Lung (tissue), 12 donors: ENCODE data around the gene CMTM5. TPM values are rescaled to one million over a fixed set of nuclear protein-coding genes. Genes with fewer than 3 reads are reported as not detected.

Experiments
- ATAC-seq: fragments of 200-7000 bp; cut with Tn5 transposase; one replicate; pipeline ENCODE4 v1.9.1; 2020; ENCODE audit warnings: moderate number of reproducible peaks; ENCODE audit not compliant: insufficient read depth, low FRiP score
- DNase-seq, 3 donors: peaks; one replicate each; pipeline ENCODE4 v3.0.0-alpha.2; 2013 to 2017
- H3K27ac ChIP-seq, 2 donors: one replicate each; pipeline ENCODE4 v1.5.1; 2013; ENCODE audit warnings: mild to moderate bottlenecking in 2 of 2, moderate library complexity in 2 of 2, control low read depth in 1 of 2, inconsistent platforms in 1 of 2, low read depth in 1 of 2, low read length in 1 of 2
- H3K27me3 ChIP-seq, 3 donors: one replicate each; pipeline ENCODE4 v1.5.1; 2013; ENCODE audit warnings: low read length in 2 of 3; ENCODE audit not compliant: control insufficient read depth in 3 of 3, insufficient read depth in 3 of 3
- H3K36me3 ChIP-seq, 4 donors: one replicate each; pipeline ENCODE4 v1.5.1; 2013; ENCODE audit warnings: low read length in 4 of 4, mild to moderate bottlenecking in 1 of 4, moderate library complexity in 1 of 4; ENCODE audit not compliant: control insufficient read depth in 4 of 4, insufficient read depth in 4 of 4
- H3K4me1 ChIP-seq, 5 donors: one replicate each; pipeline ENCODE4 v1.5.1; 2013; ENCODE audit warnings: low read length in 5 of 5, mild to moderate bottlenecking in 2 of 5, moderate library complexity in 1 of 5; ENCODE audit not compliant: control insufficient read depth in 5 of 5, insufficient read depth in 5 of 5
- H3K4me3 ChIP-seq: one replicate; pipeline ENCODE4 v1.5.1; 2013; ENCODE audit warnings: mild to moderate bottlenecking, control low read depth, moderate library complexity
- H3K9ac ChIP-seq, 2 donors: one replicate each; pipeline ENCODE4 v1.5.1; 2013; ENCODE audit warnings: low read length in 2 of 2, control low read depth in 1 of 2; ENCODE audit not compliant: insufficient read depth in 1 of 2
- H3K9me3 ChIP-seq, 4 donors: one replicate each; pipeline ENCODE4 v1.5.1; 2013; ENCODE audit warnings: low read length in 3 of 4, mild to moderate bottlenecking in 1 of 4, moderate library complexity in 1 of 4; ENCODE audit not compliant: control insufficient read depth in 4 of 4, insufficient read depth in 3 of 4
- WGBS, 2 donors: extraction: QIAGEN DNeasy Blood & Tissue Kit; methylation state at CpG; one replicate each; pipeline ENCODE4 v1.1.7; 2013; 5-methylcytosine and 5-hydroxymethylcytosine counted together
- polyA plus RNA-seq, 2 donors: library from polyadenylated mRNA; stranded (reverse); fragments of 200-250 nt; gene quantifications; one replicate each; pipeline ENCODE4 v1.2.1, GENCODE V29; 2013
- total RNA-seq, 2 donors: library from RNA; depleted of rRNA in 1 of 2; stranded (reverse); fragments of >200 nt in 1 of 2; gene quantifications; one replicate each; pipeline ENCODE4 v1.2.1, GENCODE V29; 2014 to 2021
- TF ChIP-seq, protein P1 (sequence below): IDR thresholded peaks from 2 replicates; pipeline ENCODE4 v1.5.1; 2012; ENCODE audit warnings: mild to moderate bottlenecking; ENCODE audit errors: control extremely low read depth, extremely low read depth
- donor health status: control.
- donor health status: control.
- donor health status: Bipolar disorder and iron deficiency.
- donor health status: healthy.
- donor health status: DM: yes; HTN: yes; CAD: no.

CMTM5 gene
- total and polyA plus RNA-seq, 4 donors: 0.55 to 3.3 (median 1.4) TPM

DNA sequence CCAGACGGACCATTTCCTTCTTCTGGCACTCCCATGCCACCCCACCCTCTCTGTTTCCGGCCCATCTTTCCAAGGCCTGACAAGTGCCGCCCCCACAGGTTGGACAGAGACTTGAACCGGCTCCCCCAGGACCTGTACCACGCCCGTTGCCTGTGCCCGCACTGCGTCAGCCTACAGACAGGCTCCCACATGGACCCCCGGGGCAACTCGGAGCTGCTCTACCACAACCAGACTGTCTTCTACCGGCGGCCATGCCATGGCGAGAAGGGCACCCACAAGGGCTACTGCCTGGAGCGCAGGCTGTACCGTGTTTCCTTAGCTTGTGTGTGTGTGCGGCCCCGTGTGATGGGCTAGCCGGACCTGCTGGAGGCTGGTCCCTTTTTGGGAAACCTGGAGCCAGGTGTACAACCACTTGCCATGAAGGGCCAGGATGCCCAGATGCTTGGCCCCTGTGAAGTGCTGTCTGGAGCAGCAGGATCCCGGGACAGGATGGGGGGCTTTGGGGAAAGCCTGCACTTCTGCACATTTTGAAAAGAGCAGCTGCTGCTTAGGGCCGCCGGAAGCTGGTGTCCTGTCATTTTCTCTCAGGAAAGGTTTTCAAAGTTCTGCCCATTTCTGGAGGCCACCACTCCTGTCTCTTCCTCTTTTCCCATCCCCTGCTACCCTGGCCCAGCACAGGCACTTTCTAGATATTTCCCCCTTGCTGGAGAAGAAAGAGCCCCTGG is 1.2 kb upstream of the CMTM5 start:
- Histone ChIP-seq H3K27me3 (no peaks in the 10 kb centered on the region), H3K4me3 (no peak overlapping the region), H3K36me3 (no peaks in the 10 kb centered on the region), H3K9ac (no peak overlapping the region), H3K27ac (no peak overlapping the region), H3K9me3 (no peaks in the 10 kb centered on the region), H3K4me1 (peaks cover 0 to 12% (median 0%) of the 10 kb centered on the region in 5 donors)
- TF ChIP-seq, protein P1, sequence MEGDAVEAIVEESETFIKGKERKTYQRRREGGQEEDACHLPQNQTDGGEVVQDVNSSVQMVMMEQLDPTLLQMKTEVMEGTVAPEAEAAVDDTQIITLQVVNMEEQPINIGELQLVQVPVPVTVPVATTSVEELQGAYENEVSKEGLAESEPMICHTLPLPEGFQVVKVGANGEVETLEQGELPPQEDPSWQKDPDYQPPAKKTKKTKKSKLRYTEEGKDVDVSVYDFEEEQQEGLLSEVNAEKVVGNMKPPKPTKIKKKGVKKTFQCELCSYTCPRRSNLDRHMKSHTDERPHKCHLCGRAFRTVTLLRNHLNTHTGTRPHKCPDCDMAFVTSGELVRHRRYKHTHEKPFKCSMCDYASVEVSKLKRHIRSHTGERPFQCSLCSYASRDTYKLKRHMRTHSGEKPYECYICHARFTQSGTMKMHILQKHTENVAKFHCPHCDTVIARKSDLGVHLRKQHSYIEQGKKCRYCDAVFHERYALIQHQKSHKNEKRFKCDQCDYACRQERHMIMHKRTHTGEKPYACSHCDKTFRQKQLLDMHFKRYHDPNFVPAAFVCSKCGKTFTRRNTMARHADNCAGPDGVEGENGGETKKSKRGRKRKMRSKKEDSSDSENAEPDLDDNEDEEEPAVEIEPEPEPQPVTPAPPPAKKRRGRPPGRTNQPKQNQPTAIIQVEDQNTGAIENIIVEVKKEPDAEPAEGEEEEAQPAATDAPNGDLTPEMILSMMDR: no peak
- 86 to 89% methylated on average over 21 of the region's 21 CpGs for WGBS, 2 donors
- no peak for ATAC-seq
- no peak for DNase-seq

DNA sequence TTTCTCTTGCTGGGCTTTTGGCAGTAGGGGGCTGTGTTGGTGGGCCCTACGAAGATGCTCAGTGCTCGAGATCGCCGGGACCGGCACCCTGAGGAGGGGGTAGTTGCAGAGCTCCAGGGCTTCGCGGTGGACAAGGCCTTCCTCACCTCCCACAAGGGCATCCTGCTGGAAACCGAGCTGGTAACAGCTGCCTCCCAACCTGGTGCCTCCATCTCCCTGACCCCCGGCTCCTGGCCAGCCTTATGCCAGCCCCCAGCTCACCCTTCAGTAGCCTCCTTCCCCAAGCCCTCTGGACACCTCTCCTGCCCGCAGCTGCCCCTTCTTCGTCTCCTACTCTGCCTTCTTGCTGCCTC is 328 bp downstream of the CMTM5 start:
- H3K4me3 ChIP-seq: no peak overlapping the region
- H3K27me3 ChIP-seq: no peaks in the 10 kb centered on the region
- TF ChIP-seq, protein P1: no peak
- no peak overlapping the region for H3K27ac ChIP-seq
- ATAC-seq (no peak), DNase-seq (no peak)
- H3K36me3 ChIP-seq: no peaks in the 10 kb centered on the region
- WGBS, 2 donors: 59 to 81% methylated on average over 11 of the region's 11 CpGs
- H3K4me1 ChIP-seq: peaks cover 0 to 12% (median 0%) of the 10 kb centered on the region in 5 donors
- no peak overlapping the region for H3K9ac ChIP-seq
- H3K9me3 ChIP-seq: no peaks in the 10 kb centered on the region

DNA sequence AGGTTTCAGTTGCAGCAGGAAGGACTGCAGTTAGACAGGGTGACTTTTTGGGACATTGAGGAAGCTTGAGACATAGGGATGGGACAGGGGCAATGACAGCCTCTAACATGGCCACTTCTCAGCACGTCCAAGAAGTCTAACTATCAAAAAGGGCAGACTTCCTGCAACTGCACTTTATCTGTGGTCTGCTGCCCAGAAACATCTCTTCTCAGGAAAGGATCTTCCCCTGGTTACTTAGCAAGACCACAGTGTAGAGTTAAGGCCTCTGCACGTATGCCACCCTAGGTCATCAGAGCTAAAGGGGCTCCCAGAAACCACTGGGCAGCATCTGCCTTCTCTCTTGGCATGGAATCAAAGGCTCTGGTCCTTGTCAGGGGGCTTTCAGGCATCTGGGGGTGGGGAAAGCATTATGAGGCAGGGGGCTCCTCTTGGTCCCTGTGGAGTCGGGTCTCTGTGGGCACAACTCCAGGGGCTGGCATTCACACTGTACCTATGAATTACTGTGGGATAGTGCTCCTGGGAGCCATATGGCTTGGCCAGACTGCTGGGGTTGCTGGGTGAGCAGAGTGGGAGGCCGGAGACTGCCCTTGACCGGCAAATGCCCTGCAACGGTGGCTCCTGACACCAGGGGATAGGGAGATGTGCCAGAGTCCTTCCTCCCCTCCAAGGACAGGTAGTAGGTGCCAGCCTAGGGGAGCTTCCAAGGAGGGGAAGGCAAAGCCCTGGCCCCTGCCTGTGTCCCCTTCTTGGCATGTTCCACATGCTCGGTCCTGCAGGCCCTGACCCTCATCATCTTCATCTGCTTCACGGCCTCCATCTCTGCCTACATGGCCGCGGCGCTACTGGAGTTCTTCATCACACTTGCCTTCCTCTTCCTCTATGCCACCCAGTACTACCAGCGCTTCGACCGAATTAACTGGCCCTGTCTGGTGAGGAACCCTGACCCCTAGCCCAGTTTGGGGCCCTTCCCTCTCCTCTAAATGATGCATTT is 1.0 kb downstream of the CMTM5 start:
- ATAC-seq (no peak), DNase-seq (no peak)
- H3K9ac ChIP-seq: no peak overlapping the region
- H3K4me1 ChIP-seq: peaks cover 0 to 12% (median 0%) of the 10 kb centered on the region in 5 donors
- H3K27ac ChIP-seq: no peak overlapping the region
- no peaks in the 10 kb centered on the region for H3K36me3 ChIP-seq
- no peaks in the 10 kb centered on the region for H3K27me3 ChIP-seq
- no peak overlapping the region for H3K4me3 ChIP-seq
- no peaks in the 10 kb centered on the region for H3K9me3 ChIP-seq
- TF ChIP-seq, protein P1: no peak
- WGBS, 2 donors: 80 to 85% methylated on average over 14 of the region's 14 CpGs
